Inflammatory macrophage (primary cell): ENCODE results near the gene PRPSAP1.

ENCODE experiments used
- DNase-seq, 2 donors: peaks; one replicate each; pipeline ENCODE4 v3.0.0-alpha.2; 2020 to 2022

The PRPSAP1 gene

DNA sequence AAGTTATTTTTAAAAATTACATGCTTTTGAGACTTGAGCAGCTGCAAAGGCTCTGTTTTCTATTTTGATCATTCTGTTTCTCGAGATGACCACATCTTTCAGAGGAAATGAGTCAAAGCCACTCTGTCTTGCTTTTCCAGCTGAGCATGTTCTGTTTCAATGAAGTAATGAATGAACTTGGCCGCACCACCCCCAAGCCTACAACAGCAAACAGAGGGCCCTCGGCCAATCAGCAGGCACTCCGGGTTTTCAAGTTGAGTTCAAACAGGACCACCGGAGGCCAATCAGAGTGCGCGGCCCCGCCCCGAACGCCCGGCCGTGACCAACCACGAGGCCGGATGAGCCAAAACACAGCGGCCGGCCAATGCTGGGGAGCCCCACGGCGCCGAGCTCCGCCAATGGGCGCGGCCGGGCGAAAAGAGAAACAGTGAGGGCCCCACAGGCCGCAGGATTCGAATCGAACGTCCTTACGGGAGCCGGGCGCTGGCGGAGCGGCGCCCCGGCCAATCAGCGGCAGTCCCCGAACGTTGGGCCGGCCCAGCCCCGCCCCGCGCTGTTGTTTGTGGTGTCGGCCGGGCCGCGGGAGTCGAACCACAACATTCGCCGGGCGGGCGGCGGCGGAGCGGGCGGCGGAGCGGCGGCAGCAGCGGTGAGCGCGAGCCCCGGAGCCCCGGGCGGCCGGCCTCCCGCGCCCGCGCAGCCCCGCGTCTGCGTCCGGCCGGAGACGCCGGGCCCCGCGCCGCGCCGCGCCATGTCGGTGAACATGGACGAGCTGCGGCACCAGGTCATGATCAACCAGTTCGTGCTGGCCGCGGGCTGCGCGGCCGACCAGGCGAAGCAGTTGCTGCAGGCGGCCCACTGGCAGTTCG lies 88.7 kb downstream of the PRPSAP1 start, which contains the start of gene UBALD2:
UBALD2 (plus strand) TSS at position 594 of the 869 bp plus-strand sequence; CDS start at position 752, 158 bp downstream.
- peak; percentile 100 for DNase-seq

DNA sequence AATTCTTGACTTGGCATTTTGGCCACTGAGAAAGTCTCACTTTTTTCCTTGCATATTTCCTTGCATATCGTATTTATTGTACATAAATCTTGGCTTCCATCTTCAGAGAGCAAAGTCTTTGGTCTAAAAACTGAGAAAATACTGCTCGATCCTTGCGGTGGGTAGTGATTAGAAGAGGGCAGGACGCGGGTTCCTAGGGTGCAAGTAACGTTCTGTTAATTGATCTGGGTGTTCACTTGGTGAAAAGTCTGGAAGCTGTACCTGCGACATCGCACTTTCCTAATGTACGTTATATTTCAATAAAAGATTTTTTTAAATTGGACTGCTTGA lies 89.3 kb downstream of the PRPSAP1 start:
- no peak for DNase-seq

DNA sequence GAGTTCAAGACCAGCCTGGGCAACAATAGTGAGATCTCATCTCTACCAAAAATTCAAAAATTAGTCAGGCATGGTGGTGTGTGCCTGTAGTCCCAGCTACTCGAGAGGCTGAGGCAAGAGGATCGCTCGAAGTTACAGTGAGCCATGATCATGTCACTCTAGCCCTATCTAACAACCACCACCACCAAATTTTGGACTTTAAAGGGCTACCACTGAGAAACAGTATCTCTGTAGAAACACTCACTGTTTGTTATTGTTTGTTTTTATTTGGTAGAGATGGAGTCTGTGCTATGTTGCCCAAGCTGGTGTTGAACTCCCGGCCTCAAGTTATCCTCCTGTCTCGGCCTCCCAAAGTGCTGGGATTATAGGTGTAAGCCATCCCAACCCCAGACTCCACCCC lies 89.8 kb downstream of the PRPSAP1 start:
- DNase-seq = no peak

DNA sequence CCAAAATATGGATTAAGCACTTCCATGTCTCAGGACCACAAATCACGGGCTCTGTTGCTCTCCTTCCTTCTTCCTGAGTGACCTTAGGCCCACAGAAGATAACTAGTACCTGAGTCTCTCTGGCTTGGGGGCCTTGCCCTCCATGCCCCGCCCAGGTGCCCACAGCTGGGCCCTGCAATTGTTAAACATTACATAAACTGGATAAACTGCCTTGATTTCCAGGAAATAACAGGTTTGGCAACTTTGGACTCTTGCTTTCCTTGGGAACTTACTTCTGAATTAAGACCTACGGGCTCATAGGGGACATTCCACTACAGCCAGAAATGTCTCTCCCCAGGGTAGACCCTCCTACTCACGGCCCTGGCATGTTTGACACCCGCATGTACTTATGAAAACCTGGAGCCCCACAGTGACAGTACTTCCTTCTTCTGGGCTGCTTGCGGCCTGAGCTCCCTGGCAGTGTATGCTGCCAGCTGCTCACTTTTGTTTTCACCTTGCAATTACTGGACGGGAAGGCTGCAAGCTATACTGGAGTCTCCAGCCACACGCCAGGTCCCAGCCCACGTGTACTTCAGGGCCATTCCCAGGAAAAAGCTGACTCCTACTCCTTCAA lies 90.9 kb downstream of the PRPSAP1 start:
- DNase-seq = peak; percentile 55 to 74

DNA sequence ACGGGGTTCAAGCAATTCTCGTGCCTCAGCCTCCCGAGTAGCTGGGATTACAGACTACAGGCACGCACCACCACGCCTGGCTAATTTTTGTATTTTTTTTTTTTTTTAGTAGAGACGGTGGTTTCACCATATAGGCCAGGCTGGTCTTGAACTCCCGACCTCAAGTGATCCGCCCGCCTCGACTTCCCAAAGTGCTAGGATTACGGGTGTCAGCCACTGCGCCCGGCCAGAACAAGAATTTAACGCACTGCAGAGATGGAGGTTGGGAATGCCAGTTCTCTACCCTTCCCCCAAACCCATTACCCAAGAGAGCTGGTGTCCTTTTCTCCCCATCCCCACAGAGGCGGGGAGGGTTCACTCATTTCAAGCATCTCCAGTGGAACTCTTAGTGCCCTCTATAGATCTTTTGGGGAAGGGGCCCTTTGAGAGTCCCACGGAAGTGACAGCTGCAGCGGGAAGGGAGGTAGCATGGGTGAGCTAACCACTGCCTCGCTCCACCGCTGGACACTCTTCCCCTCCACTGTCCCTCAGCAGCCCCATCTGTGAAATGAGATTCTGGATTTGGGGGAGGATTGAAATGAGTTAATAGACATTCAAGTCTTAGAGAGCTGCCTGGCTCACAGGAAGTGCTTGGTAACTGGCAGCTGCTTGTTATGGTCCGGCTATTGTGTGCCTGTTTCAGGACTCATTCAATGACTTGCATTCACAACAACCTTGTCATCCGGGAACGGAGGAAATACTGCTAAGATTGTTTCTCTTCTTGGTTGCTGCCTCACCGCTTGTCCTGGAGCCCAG lies 92.1 kb downstream of the PRPSAP1 start:
- DNase-seq = no peak

DNA sequence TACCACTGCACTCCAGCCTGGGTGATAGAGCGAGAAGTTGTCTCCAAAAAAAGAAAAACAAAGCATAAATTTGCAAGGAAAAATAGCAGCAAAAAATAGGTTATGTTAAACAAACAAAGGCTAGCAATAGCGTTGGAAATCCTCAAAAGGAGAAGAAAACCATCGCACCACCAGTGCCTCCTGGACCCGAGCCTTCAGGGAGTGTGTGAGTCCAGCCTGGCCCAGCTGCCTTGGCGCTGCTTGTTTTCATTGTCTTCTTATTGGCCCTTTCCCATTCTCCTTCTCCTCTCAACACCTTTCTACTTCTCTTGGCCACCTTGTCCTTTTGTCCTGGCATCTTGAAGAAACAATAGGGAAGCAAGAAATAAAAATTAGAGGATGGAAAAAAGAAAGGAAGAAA lies 93.0 kb downstream of the PRPSAP1 start:
- no peak for DNase-seq

DNA sequence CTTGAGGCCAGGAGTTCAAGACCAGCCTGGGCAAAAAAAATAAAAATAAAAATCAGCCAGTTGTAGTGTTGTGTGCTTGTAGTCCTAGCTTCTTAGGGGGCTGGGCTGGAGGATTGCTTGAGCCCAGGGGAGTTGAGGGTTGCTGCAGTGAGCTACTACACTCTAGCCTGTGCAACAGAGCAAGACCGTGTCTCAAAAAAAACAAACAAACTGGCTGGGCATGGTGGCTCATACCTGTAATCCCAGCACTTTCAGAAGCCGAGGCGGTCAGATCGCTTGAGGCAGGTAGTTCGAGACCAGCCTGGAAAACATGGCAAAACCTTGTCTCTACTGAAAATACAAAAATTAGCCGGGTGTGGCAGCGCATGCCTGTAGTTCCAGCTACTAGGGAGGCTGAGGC lies 93.5 kb downstream of the PRPSAP1 start:
- no peak for DNase-seq
